Measurements from ENCODE around the gene CFL1. TPM values are rescaled to one million over a fixed set of nuclear protein-coding genes. Genes with fewer than 3 reads are reported as not detected.
A peak's percentile ranks its signal among the peaks of the same experiment; 100 is the strongest.

The CFL1 gene
- total RNA-seq, 1 donor from 2014 or later: 976 TPM

- no peak for DNase-seq (ENCODE audit: low read depth in 2 of 2)
Measured at GRCh38 chr11:65870706-65871681, 13.0 kb upstream of the CFL1 start.

- no peak for DNase-seq (ENCODE audit: low read depth in 2 of 2)
Measured at GRCh38 chr11:65870307-65870658, 12.3 kb upstream of the CFL1 start.

- no peak for DNase-seq (ENCODE audit: low read depth in 2 of 2)
Measured at GRCh38 chr11:65869643-65870306, 11.8 kb upstream of the CFL1 start.

GRCh38 chr11:65868907-65869306 lies 10.9 kb upstream of the CFL1 start:
- no peak for DNase-seq (ENCODE audit: low read depth in 2 of 2)

GRCh38 chr11:65868076-65868667 lies 10.2 kb upstream of the CFL1 start:
- DNase-seq (ENCODE audit: low read depth in 2 of 2): no peak

- DNase-seq (ENCODE audit: low read depth in 2 of 2): no peak
Measured at GRCh38 chr11:65867284-65868071, 9.5 kb upstream of the CFL1 start.

- DNase-seq (ENCODE audit: low read depth in 2 of 2): no peak
Measured at GRCh38 chr11:65866509-65867283, 8.7 kb upstream of the CFL1 start.

- DNase-seq (ENCODE audit: low read depth in 2 of 2): no peak
Measured at GRCh38 chr11:65865550-65866172, 7.7 kb upstream of the CFL1 start.

- DNase-seq (ENCODE audit: low read depth in 2 of 2): no peak
Measured at GRCh38 chr11:65864706-65865471, 6.9 kb upstream of the CFL1 start.

- no peak for DNase-seq (ENCODE audit: low read depth in 2 of 2)
Measured at GRCh38 chr11:65863889-65864705, 6.1 kb upstream of the CFL1 start.

GRCh38 chr11:65862941-65863888 lies 5.2 kb upstream of the CFL1 start:
- DNase-seq (ENCODE audit: low read depth in 2 of 2): no peak

GRCh38 chr11:65862191-65862735 lies 4.3 kb upstream of the CFL1 start:
- no peak for DNase-seq (ENCODE audit: low read depth in 2 of 2)

GRCh38 chr11:65861533-65862183 lies 3.7 kb upstream of the CFL1 start:
- no peak for DNase-seq (ENCODE audit: low read depth in 2 of 2)

GRCh38 chr11:65861165-65861505 lies 3.2 kb upstream of the CFL1 start:
- no peak for DNase-seq (ENCODE audit: low read depth in 2 of 2)

GRCh38 chr11:65860278-65861164 lies 2.5 kb upstream of the CFL1 start, which contains the start of gene MUS81:
Gene MUS81, plus strand, starts transcription at chr11:65860433. Its CDS starts 321 bp downstream, at chr11:65860754.
- peak; percentile 91 to 98 for DNase-seq (ENCODE audit: low read depth in 2 of 2)

GRCh38 chr11:65859812-65860277 lies 1.9 kb upstream of the CFL1 start:
- no peak for DNase-seq (ENCODE audit: low read depth in 2 of 2)
